H9 (cell line): ENCODE measurements around the gene SLC24A3. TPM values are rescaled to one million over a fixed set of nuclear protein-coding genes. Genes with fewer than 3 reads are reported as not detected.

Source experiments
- DNase-seq: peaks from one replicate; pipeline ENCODE4 v3.0.0-alpha.2; 2017
- H2AFZ ChIP-seq: one replicate; pipeline ENCODE4 v1.6.1; 2013; ENCODE audit warnings: mild to moderate bottlenecking, low read length, control low read depth, moderate library complexity
- H2AK5ac ChIP-seq: 2 replicates; pipeline ENCODE4 v1.6.1; 2013; ENCODE audit warnings: low read length, control low read depth, mixed read lengths; ENCODE audit not compliant: insufficient read length
- H2BK120ac ChIP-seq: one replicate; pipeline ENCODE4 v1.6.1; 2013; ENCODE audit warnings: low read depth, mild to moderate bottlenecking, low read length, control low read depth, inconsistent platforms; ENCODE audit not compliant: poor library complexity, severe bottlenecking
- H2BK12ac ChIP-seq: 2 replicates; pipeline ENCODE4 v1.6.1; 2013; ENCODE audit warnings: low read length, control low read depth, mixed read lengths, low read depth; ENCODE audit not compliant: insufficient read length
- H2BK15ac ChIP-seq: 2 replicates; pipeline ENCODE4 v1.6.1; 2013; ENCODE audit warnings: low read depth, low read length, control low read depth
- H2BK20ac ChIP-seq: one replicate; pipeline ENCODE4 v1.6.1; 2013; ENCODE audit warnings: low read depth, mild to moderate bottlenecking, low read length, control low read depth, inconsistent platforms; ENCODE audit not compliant: poor library complexity, severe bottlenecking
- H2BK5ac ChIP-seq: 2 replicates; pipeline ENCODE4 v1.6.1; 2013; ENCODE audit warnings: low read length, control low read depth, mixed read lengths; ENCODE audit not compliant: insufficient read length
- H3K14ac ChIP-seq: 2 replicates; pipeline ENCODE4 v1.6.1; 2013; ENCODE audit warnings: low read length, control low read depth; ENCODE audit not compliant: insufficient read depth
- H3K18ac ChIP-seq: 2 replicates; pipeline ENCODE4 v1.6.1; 2013; ENCODE audit warnings: low read depth, mild to moderate bottlenecking, mixed read lengths, low read length, control low read depth; ENCODE audit not compliant: insufficient read length
- H3K23ac ChIP-seq: 2 replicates; pipeline ENCODE4 v1.6.1; 2013; ENCODE audit warnings: low read length, control low read depth, mixed read lengths, low read depth; ENCODE audit not compliant: insufficient read length
- H3K23me2 ChIP-seq: 2 replicates; pipeline ENCODE4 v1.6.1; 2013; ENCODE audit warnings: low read depth, mild to moderate bottlenecking, mixed read lengths, low read length, control low read depth; ENCODE audit not compliant: insufficient read length, poor library complexity, severe bottlenecking
- H3K27ac ChIP-seq: 2 replicates; pipeline ENCODE4 v1.5.1; 2013; ENCODE audit warnings: low read length, control low read depth, mixed read lengths, low read depth; ENCODE audit not compliant: insufficient read length
- H3K27me3 ChIP-seq: 2 replicates; pipeline ENCODE4 v1.6.1; 2013; ENCODE audit warnings: low read length, control low read depth, inconsistent platforms; ENCODE audit not compliant: insufficient read depth
- H3K4ac ChIP-seq: 2 replicates; pipeline ENCODE4 v1.6.1; 2013; ENCODE audit warnings: low read depth, mild to moderate bottlenecking, control low read depth, inconsistent platforms, low read length, moderate library complexity
- H3K4me1 ChIP-seq: 2 replicates; pipeline ENCODE4 v1.6.1; 2013; ENCODE audit warnings: low read length, control low read depth, inconsistent platforms; ENCODE audit not compliant: insufficient read depth
- H3K4me2 ChIP-seq: 2 replicates; pipeline ENCODE4 v1.6.1; 2013; ENCODE audit warnings: low read length, control low read depth, mixed read lengths; ENCODE audit not compliant: insufficient read length, insufficient read depth
- H3K56ac ChIP-seq: 2 replicates; pipeline ENCODE4 v1.6.1; 2013; ENCODE audit warnings: low read depth, mild to moderate bottlenecking, mixed read lengths, low read length, control low read depth; ENCODE audit not compliant: insufficient read length
- H3K79me1 ChIP-seq: 2 replicates; pipeline ENCODE4 v1.6.1; 2013; ENCODE audit warnings: low read depth, mild to moderate bottlenecking, moderate library complexity, low read length, control low read depth, inconsistent platforms; ENCODE audit not compliant: insufficient read depth, poor library complexity, severe bottlenecking
- H3K79me2 ChIP-seq: 2 replicates; pipeline ENCODE4 v1.6.1; 2013; ENCODE audit warnings: low read length, control low read depth, inconsistent platforms; ENCODE audit not compliant: insufficient read depth
- H3K9ac ChIP-seq: 2 replicates; pipeline ENCODE4 v1.6.1; 2013; ENCODE audit warnings: low read length, control low read depth, mixed read lengths; ENCODE audit not compliant: insufficient read length; ENCODE audit errors: extremely low read depth
- H3K9me3 ChIP-seq: one replicate; pipeline ENCODE4 v1.6.1; 2013; ENCODE audit warnings: low read depth, low read length, inconsistent platforms; ENCODE audit not compliant: control insufficient read depth
- H3T11ph ChIP-seq: one replicate; pipeline ENCODE4 v1.6.1; 2013; ENCODE audit warnings: mild to moderate bottlenecking, low read length, control low read depth, inconsistent platforms
- H4K20me1 ChIP-seq: one replicate; pipeline ENCODE4 v1.6.1; 2013; ENCODE audit not compliant: control insufficient read depth, insufficient read length, insufficient read depth
- H4K5ac ChIP-seq: 2 replicates; pipeline ENCODE4 v1.6.1; 2013; ENCODE audit warnings: low read depth, mild to moderate bottlenecking, mixed read lengths, low read length, control low read depth; ENCODE audit not compliant: insufficient read length
- H4K8ac ChIP-seq: replicated peaks from 2 replicates; pipeline ENCODE4 v1.6.1; 2013; ENCODE audit warnings: low read length, control low read depth, mixed read lengths, low read depth; ENCODE audit not compliant: insufficient read length
- H4K91ac ChIP-seq: 2 replicates; pipeline ENCODE4 v1.6.1; 2013; ENCODE audit warnings: low read depth, mild to moderate bottlenecking, moderate library complexity, mixed read lengths, low read length, control low read depth; ENCODE audit not compliant: insufficient read length
- H3K27ac Mint-ChIP-seq, 3 experiments: 2 replicates in 2 of 3; 3 replicates in 1 of 3; pipeline ENCODE4 v1.8.0; 2020 to 2021; ENCODE audit warnings: mixed read lengths in 3 of 3, mild to moderate bottlenecking in 1 of 3, moderate library complexity in 1 of 3
- H3K27me3 Mint-ChIP-seq: 2 replicates; pipeline ENCODE4 v1.8.0; 2021; ENCODE audit warnings: low read depth, mild to moderate bottlenecking, moderate library complexity, mixed read lengths
- H3K36me3 Mint-ChIP-seq, 3 experiments: 2 replicates in 2 of 3; 3 replicates in 1 of 3; pipeline ENCODE4 v1.8.0; 2020 to 2021; ENCODE audit warnings: low read depth in 3 of 3, mixed read lengths in 3 of 3; ENCODE audit not compliant: insufficient read depth in 1 of 3
- H3K4me1 Mint-ChIP-seq, 2 experiments: 2 replicates each; pipeline ENCODE4 v1.8.0; 2020; ENCODE audit warnings: mixed read lengths in 2 of 2
- H3K4me3 Mint-ChIP-seq, 2 experiments: 2 replicates in 1 of 2; 3 replicates in 1 of 2; pipeline ENCODE4 v1.8.0; 2020 to 2021; ENCODE audit warnings: mild to moderate bottlenecking in 2 of 2, mixed read lengths in 2 of 2, moderate library complexity in 1 of 2
- H3K9me3 Mint-ChIP-seq, 2 experiments: 2 replicates in 1 of 2; 3 replicates in 1 of 2; pipeline ENCODE4 v1.8.0; 2020; ENCODE audit warnings: mild to moderate bottlenecking in 2 of 2, mixed read lengths in 2 of 2, moderate library complexity in 1 of 2
- WGBS: extraction: QIAGEN DNeasy Blood & Tissue Kit; methylation state at CpG from one replicate; pipeline ENCODE4 v1.1.7; 2013; ENCODE audit warnings: missing lambda C conversion rate, low lambda C conversion rate, mixed read lengths; ENCODE audit not compliant: insufficient read length; ENCODE audit errors: extremely low coverage; 5-methylcytosine and 5-hydroxymethylcytosine counted together
- total RNA-seq: library from RNA; stranded (reverse); gene quantifications from 2 replicates; pipeline ENCODE4 v1.2.1, GENCODE V29; 2021
- TF ChIP-seq, protein P1 (sequence below): fragments of 200-600 bp; sonication (generic); conservative IDR thresholded peaks from 3 replicates; pipeline ENCODE4 v1.8.0; 2021; ENCODE audit warnings: antibody characterized with exemption, mild to moderate bottlenecking

Gene SLC24A3
- total RNA-seq, 1 experiment from 2014 or later = 0.83 TPM

DNA sequence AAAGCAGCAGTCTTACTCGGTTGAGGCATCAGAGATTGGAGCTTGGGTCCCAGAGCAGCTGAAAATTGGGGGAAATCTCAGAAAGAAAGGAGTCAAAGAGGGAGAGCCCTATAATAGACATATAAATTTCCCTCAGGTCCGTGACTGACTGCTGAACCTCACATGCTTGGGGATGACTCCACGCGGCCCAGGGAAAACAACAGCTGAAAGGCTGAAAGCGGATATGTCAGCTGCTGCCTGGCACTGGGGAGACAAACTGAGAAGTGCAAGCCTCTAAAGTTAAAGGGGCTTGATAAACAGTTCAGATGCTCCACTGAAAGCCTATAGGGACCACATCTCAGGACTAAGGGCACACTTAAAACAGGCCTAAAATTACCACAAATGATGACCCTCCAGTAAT lies 289.7 kb downstream of the SLC24A3 start:
- Histone ChIP-seq H3K23me2 (no peaks in the 10 kb centered on the region), H3K9me3 (no peaks in the 10 kb centered on the region), H3K4me1 (no peaks in the 10 kb centered on the region), H2AFZ (no peak overlapping the region), H4K20me1 (no peaks in the 10 kb centered on the region), H3K79me1 (no peaks in the 10 kb centered on the region), H2BK20ac (no peak overlapping the region), H3T11ph (no peak overlapping the region), H2BK120ac (no peak overlapping the region), H3K56ac (no peak overlapping the region), H3K18ac (no peak overlapping the region), H3K9ac (no peak overlapping the region), H2BK15ac (no peak overlapping the region), H3K27me3 (no peaks in the 10 kb centered on the region), H3K14ac (no peak overlapping the region), H2AK5ac (no peak overlapping the region), H4K91ac (no peak overlapping the region), H3K79me2 (no peaks in the 10 kb centered on the region), H3K4me2 (no peak overlapping the region), H2BK12ac (no peak overlapping the region), H2BK5ac (no peak overlapping the region), H4K8ac (no peak overlapping the region), H3K23ac (no peak overlapping the region), H3K4ac (no peak overlapping the region), H3K27ac (no peak overlapping the region), H4K5ac (no peak overlapping the region)
- TF ChIP-seq, protein P1, sequence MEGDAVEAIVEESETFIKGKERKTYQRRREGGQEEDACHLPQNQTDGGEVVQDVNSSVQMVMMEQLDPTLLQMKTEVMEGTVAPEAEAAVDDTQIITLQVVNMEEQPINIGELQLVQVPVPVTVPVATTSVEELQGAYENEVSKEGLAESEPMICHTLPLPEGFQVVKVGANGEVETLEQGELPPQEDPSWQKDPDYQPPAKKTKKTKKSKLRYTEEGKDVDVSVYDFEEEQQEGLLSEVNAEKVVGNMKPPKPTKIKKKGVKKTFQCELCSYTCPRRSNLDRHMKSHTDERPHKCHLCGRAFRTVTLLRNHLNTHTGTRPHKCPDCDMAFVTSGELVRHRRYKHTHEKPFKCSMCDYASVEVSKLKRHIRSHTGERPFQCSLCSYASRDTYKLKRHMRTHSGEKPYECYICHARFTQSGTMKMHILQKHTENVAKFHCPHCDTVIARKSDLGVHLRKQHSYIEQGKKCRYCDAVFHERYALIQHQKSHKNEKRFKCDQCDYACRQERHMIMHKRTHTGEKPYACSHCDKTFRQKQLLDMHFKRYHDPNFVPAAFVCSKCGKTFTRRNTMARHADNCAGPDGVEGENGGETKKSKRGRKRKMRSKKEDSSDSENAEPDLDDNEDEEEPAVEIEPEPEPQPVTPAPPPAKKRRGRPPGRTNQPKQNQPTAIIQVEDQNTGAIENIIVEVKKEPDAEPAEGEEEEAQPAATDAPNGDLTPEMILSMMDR = no peak
- Mint-ChIP-seq H3K27ac (no peak overlapping the region), H3K9me3 (peaks cover 0 to 2% of the 10 kb centered on the region in 2 experiments; a peak in 1 of 5 replicates), H3K27me3 (peaks cover 2% of the 10 kb centered on the region; the same call in 1 of the 2 replicates), H3K4me1 (no peaks in the 10 kb centered on the region), H3K4me3 (no peak overlapping the region), H3K36me3 (no peaks in the 10 kb centered on the region)
- WGBS = no CpG with 5 or more reads among the region's 5 CpGs
- DNase-seq = no peak
